K562 (cell line): ENCODE measurements around the gene MOSPD3. TPM values are rescaled to one million over a fixed set of nuclear protein-coding genes. Genes with fewer than 3 reads are reported as not detected.

Experiments
- CBX5 ChIP-seq: IDR thresholded peaks from 2 replicates; pipeline ENCODE4 v1.6.1; 2014; ENCODE audit warnings: low read depth, borderline replicate concordance
- ELF2 ChIP-seq: fragments of 250-450 bp; sonication (Bioruptor Pico); IDR thresholded peaks from 2 replicates; pipeline ENCODE4 v1.5.0; 2021; ENCODE audit warnings: mild to moderate bottlenecking
- MNT ChIP-seq, 2 experiments: fragments of 450-650 bp; conservative IDR thresholded peaks; 2 replicates each; pipeline ENCODE4 v1.6.1; 2017; ENCODE audit warnings: mild to moderate bottlenecking in 2 of 2, moderate library complexity in 2 of 2
- TEAD1 ChIP-seq, 2 experiments: fragments of 450-650 bp in 1 of 2; sonication (generic) in 1 of 2; formaldehyde crosslinking; IDR thresholded peaks; 2 replicates each; pipeline versions ENCODE4 v1.4.0 to v1.8.0; 2020 to 2022; ENCODE audit warnings: mild to moderate bottlenecking in 2 of 2, missing genetic modification reagents in 1 of 2
- polyA plus RNA-seq, 8 experiments: library from polyadenylated mRNA; depleted of rRNA in 4 of 8; stranded (reverse) in 5 of 8; unstranded in 3 of 8; fragments of >200 nt; fragmentation: Nextera tagmentation in 2 of 8; fragmentation: Illumina TruSeq in 1 of 8; extraction: Ambion mirVana in 2 of 8; extraction: Trizol in 1 of 8; gene quantifications; 2 replicates each; pipeline versions ENCODE4 v1.2.1 to v1.2.3, GENCODE V29; 2011 to 2014; ENCODE audit warnings: inconsistent platforms in 1 of 8, missing spikeins in 1 of 8
- total RNA-seq, 7 experiments: library from RNA; depleted of rRNA in 6 of 7; stranded (reverse); fragments of >200 nt in 6 of 7; fragmentation: Illumina TruSeq in 2 of 7; extraction: Trizol in 2 of 7; gene quantifications; 2 replicates each; pipeline versions ENCODE4 v1.2.1 to v1.2.3, GENCODE V29; 2011 to 2021; ENCODE audit warnings: low replicate concordance in 1 of 7
- TF ChIP-seq, protein P1 (sequence below): fragments of 450-650 bp; IDR thresholded peaks from 2 replicates; pipeline ENCODE4 v1.6.1; 2016; ENCODE audit warnings: mild to moderate bottlenecking, moderate library complexity
- TF ChIP-seq, protein P2 (sequence below): sonication (generic); formaldehyde crosslinking; IDR thresholded peaks from 2 replicates; pipeline ENCODE4 v1.8.0; 2022; ENCODE audit warnings: mild to moderate bottlenecking, missing genetic modification reagents
- TF ChIP-seq, protein P3 (sequence below): fragments of 250-450 bp; sonication (Bioruptor Pico); IDR thresholded peaks from 2 replicates; pipeline ENCODE4 v1.9.0; 2021; ENCODE audit warnings: mild to moderate bottlenecking, inconsistent platforms
- TF ChIP-seq, protein P4 (sequence below): fragments of 250-450 bp; sonication (Bioruptor Pico); IDR thresholded peaks from 2 replicates; pipeline ENCODE4 v1.4.0; 2020; ENCODE audit warnings: mild to moderate bottlenecking, moderate library complexity, borderline replicate concordance

MOSPD3 gene
- total and polyA plus RNA-seq, 9 of the 15 experiments (the other 6 are each of a cell fraction or from before 2014, with no cell fraction given), result 1.4 to 32.1 (median 7.3) TPM

- TF ChIP-seq, protein P1, sequence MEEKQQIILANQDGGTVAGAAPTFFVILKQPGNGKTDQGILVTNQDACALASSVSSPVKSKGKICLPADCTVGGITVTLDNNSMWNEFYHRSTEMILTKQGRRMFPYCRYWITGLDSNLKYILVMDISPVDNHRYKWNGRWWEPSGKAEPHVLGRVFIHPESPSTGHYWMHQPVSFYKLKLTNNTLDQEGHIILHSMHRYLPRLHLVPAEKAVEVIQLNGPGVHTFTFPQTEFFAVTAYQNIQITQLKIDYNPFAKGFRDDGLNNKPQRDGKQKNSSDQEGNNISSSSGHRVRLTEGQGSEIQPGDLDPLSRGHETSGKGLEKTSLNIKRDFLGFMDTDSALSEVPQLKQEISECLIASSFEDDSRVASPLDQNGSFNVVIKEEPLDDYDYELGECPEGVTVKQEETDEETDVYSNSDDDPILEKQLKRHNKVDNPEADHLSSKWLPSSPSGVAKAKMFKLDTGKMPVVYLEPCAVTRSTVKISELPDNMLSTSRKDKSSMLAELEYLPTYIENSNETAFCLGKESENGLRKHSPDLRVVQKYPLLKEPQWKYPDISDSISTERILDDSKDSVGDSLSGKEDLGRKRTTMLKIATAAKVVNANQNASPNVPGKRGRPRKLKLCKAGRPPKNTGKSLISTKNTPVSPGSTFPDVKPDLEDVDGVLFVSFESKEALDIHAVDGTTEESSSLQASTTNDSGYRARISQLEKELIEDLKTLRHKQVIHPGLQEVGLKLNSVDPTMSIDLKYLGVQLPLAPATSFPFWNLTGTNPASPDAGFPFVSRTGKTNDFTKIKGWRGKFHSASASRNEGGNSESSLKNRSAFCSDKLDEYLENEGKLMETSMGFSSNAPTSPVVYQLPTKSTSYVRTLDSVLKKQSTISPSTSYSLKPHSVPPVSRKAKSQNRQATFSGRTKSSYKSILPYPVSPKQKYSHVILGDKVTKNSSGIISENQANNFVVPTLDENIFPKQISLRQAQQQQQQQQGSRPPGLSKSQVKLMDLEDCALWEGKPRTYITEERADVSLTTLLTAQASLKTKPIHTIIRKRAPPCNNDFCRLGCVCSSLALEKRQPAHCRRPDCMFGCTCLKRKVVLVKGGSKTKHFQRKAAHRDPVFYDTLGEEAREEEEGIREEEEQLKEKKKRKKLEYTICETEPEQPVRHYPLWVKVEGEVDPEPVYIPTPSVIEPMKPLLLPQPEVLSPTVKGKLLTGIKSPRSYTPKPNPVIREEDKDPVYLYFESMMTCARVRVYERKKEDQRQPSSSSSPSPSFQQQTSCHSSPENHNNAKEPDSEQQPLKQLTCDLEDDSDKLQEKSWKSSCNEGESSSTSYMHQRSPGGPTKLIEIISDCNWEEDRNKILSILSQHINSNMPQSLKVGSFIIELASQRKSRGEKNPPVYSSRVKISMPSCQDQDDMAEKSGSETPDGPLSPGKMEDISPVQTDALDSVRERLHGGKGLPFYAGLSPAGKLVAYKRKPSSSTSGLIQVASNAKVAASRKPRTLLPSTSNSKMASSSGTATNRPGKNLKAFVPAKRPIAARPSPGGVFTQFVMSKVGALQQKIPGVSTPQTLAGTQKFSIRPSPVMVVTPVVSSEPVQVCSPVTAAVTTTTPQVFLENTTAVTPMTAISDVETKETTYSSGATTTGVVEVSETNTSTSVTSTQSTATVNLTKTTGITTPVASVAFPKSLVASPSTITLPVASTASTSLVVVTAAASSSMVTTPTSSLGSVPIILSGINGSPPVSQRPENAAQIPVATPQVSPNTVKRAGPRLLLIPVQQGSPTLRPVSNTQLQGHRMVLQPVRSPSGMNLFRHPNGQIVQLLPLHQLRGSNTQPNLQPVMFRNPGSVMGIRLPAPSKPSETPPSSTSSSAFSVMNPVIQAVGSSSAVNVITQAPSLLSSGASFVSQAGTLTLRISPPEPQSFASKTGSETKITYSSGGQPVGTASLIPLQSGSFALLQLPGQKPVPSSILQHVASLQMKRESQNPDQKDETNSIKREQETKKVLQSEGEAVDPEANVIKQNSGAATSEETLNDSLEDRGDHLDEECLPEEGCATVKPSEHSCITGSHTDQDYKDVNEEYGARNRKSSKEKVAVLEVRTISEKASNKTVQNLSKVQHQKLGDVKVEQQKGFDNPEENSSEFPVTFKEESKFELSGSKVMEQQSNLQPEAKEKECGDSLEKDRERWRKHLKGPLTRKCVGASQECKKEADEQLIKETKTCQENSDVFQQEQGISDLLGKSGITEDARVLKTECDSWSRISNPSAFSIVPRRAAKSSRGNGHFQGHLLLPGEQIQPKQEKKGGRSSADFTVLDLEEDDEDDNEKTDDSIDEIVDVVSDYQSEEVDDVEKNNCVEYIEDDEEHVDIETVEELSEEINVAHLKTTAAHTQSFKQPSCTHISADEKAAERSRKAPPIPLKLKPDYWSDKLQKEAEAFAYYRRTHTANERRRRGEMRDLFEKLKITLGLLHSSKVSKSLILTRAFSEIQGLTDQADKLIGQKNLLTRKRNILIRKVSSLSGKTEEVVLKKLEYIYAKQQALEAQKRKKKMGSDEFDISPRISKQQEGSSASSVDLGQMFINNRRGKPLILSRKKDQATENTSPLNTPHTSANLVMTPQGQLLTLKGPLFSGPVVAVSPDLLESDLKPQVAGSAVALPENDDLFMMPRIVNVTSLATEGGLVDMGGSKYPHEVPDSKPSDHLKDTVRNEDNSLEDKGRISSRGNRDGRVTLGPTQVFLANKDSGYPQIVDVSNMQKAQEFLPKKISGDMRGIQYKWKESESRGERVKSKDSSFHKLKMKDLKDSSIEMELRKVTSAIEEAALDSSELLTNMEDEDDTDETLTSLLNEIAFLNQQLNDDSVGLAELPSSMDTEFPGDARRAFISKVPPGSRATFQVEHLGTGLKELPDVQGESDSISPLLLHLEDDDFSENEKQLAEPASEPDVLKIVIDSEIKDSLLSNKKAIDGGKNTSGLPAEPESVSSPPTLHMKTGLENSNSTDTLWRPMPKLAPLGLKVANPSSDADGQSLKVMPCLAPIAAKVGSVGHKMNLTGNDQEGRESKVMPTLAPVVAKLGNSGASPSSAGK, result peak; percentile 89
- TF ChIP-seq TEAD1 (CRISPR knock-in tag; IDR thresholded peaks at IDR 0.05) (0 out of 4 replicates have a peak, but pooled peaks of 1 of the 2 experiments have one; percentile 31), CBX5 (no peak), MNT (conservative IDR thresholded peaks at IDR 0.05) (no peak), ELF2 (CRISPR knock-in tag) (peak; percentile 18; the same call in 1 of the 2 replicates)
- TF ChIP-seq, protein P2, sequence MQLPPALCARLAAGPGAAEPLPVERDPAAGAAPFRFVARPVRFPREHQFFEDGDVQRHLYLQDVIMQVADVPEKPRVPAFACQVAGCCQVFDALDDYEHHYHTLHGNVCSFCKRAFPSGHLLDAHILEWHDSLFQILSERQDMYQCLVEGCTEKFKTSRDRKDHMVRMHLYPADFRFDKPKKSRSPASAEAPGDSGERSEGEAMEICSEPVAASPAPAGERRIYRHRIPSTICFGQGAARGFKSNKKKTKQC (CRISPR knock-in tag), result 0 out of 2 replicates have a peak, but pooled peaks have one; percentile 38
- TF ChIP-seq, protein P3, sequence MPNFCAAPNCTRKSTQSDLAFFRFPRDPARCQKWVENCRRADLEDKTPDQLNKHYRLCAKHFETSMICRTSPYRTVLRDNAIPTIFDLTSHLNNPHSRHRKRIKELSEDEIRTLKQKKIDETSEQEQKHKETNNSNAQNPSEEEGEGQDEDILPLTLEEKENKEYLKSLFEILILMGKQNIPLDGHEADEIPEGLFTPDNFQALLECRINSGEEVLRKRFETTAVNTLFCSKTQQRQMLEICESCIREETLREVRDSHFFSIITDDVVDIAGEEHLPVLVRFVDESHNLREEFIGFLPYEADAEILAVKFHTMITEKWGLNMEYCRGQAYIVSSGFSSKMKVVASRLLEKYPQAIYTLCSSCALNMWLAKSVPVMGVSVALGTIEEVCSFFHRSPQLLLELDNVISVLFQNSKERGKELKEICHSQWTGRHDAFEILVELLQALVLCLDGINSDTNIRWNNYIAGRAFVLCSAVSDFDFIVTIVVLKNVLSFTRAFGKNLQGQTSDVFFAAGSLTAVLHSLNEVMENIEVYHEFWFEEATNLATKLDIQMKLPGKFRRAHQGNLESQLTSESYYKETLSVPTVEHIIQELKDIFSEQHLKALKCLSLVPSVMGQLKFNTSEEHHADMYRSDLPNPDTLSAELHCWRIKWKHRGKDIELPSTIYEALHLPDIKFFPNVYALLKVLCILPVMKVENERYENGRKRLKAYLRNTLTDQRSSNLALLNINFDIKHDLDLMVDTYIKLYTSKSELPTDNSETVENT (CRISPR knock-in tag), result peak; percentile 13; the same call in 1 of the 2 replicates
- TF ChIP-seq, protein P4, sequence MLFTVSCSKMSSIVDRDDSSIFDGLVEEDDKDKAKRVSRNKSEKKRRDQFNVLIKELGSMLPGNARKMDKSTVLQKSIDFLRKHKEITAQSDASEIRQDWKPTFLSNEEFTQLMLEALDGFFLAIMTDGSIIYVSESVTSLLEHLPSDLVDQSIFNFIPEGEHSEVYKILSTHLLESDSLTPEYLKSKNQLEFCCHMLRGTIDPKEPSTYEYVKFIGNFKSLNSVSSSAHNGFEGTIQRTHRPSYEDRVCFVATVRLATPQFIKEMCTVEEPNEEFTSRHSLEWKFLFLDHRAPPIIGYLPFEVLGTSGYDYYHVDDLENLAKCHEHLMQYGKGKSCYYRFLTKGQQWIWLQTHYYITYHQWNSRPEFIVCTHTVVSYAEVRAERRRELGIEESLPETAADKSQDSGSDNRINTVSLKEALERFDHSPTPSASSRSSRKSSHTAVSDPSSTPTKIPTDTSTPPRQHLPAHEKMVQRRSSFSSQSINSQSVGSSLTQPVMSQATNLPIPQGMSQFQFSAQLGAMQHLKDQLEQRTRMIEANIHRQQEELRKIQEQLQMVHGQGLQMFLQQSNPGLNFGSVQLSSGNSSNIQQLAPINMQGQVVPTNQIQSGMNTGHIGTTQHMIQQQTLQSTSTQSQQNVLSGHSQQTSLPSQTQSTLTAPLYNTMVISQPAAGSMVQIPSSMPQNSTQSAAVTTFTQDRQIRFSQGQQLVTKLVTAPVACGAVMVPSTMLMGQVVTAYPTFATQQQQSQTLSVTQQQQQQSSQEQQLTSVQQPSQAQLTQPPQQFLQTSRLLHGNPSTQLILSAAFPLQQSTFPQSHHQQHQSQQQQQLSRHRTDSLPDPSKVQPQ, result no peak
These were observed 8.7 kb upstream of the MOSPD3 start (continued) for GRCh38 chr7:100603726-100604027.
